ENCODE data around the gene STAT3.

The STAT3 gene

GRCh38 chr17:42424991-42425610, 36.9 kb upstream of the STAT3 start:
- H3K4me3 ChIP-seq (replicated peaks; ENCODE audit: insufficient read depth, low read length) = no peak overlapping the region
- DNase-seq (ENCODE audit: low read depth in 1 of 2, low spot score in 1 of 2) = no peak
- H3K27me3 ChIP-seq (ENCODE audit: insufficient read depth, poor library complexity, severe bottlenecking) = peaks cover 46% of the 10 kb centered on the region
- TF ChIP-seq CTCF (IDR thresholded peaks at IDR 0.05; ENCODE audit: insufficient read depth, low read length) (no peak), REST (IDR thresholded peaks at IDR 0.05; ENCODE audit: insufficient replicate concordance, low read depth) (no peak), GABPA (IDR thresholded peaks at IDR 0.05; ENCODE audit: low read depth) (no peak), POLR2AphosphoS5 (IDR thresholded peaks at IDR 0.05; ENCODE audit: low read depth) (no peak), SPI1 (IDR thresholded peaks at IDR 0.05; ENCODE audit: borderline replicate concordance, low read depth) (no peak)
- H3K27ac ChIP-seq (replicated peaks) = no peak overlapping the region

GRCh38 chr17:42423766-42424165, 35.5 kb upstream of the STAT3 start:
- TF ChIP-seq CTCF (IDR thresholded peaks at IDR 0.05; ENCODE audit: insufficient read depth, low read length) = no peak
- no peak for TF ChIP-seq SPI1 (IDR thresholded peaks at IDR 0.05; ENCODE audit: borderline replicate concordance, low read depth)
- no peak for TF ChIP-seq POLR2AphosphoS5 (IDR thresholded peaks at IDR 0.05; ENCODE audit: low read depth)
- no peak for TF ChIP-seq REST (IDR thresholded peaks at IDR 0.05; ENCODE audit: insufficient replicate concordance, low read depth)
- no peak for TF ChIP-seq GABPA (IDR thresholded peaks at IDR 0.05; ENCODE audit: low read depth)
- Histone ChIP-seq H3K27me3 (ENCODE audit: insufficient read depth, poor library complexity, severe bottlenecking) (peaks cover 46% of the 10 kb centered on the region), H3K4me3 (replicated peaks; ENCODE audit: insufficient read depth, low read length) (no peak overlapping the region), H3K27ac (replicated peaks) (no peak overlapping the region)
- no peak for DNase-seq (ENCODE audit: low read depth in 1 of 2, low spot score in 1 of 2)

GRCh38 chr17:42422958-42423712, 34.9 kb upstream of the STAT3 start, which contains the start of gene CAVIN1:
TSS of gene CAVIN1 (minus strand) at chr17:42423256. CDS start at chr17:42423097, 159 bp downstream.
- TF ChIP-seq POLR2AphosphoS5 (IDR thresholded peaks at IDR 0.05; ENCODE audit: low read depth) (no peak), SPI1 (IDR thresholded peaks at IDR 0.05; ENCODE audit: borderline replicate concordance, low read depth) (no peak), GABPA (IDR thresholded peaks at IDR 0.05; ENCODE audit: low read depth) (no peak), REST (IDR thresholded peaks at IDR 0.05; ENCODE audit: insufficient replicate concordance, low read depth) (no peak), CTCF (IDR thresholded peaks at IDR 0.05; ENCODE audit: insufficient read depth, low read length) (no peak)
- H3K27ac ChIP-seq (replicated peaks) = no peak within 1 kb of the TSS
- H3K27me3 ChIP-seq (ENCODE audit: insufficient read depth, poor library complexity, severe bottlenecking) = peaks cover 46% of the 10 kb centered on the region
- no peak within 1 kb of the TSS for H3K4me3 ChIP-seq (replicated peaks; ENCODE audit: insufficient read depth, low read length)
- no peak for DNase-seq (ENCODE audit: low read depth in 1 of 2, low spot score in 1 of 2)
